ENCODE measurements around the gene STX1B. TPM values are rescaled to one million over a fixed set of nuclear protein-coding genes. Genes with fewer than 3 reads are reported as not detected.
A peak's percentile ranks its signal among the peaks of the same experiment; 100 is the strongest.

Gene STX1B
- total RNA-seq, 1 experiment from 2014 or later, result 1.3 TPM

GRCh38 chr16:31036691-31037090 lies 26.3 kb upstream of the STX1B start:
- intact Hi-C loops (cut with micrococcal nuclease; ENCODE audit: unreplicated experiment), result no loop called here
- TF ChIP-seq, protein P1, sequence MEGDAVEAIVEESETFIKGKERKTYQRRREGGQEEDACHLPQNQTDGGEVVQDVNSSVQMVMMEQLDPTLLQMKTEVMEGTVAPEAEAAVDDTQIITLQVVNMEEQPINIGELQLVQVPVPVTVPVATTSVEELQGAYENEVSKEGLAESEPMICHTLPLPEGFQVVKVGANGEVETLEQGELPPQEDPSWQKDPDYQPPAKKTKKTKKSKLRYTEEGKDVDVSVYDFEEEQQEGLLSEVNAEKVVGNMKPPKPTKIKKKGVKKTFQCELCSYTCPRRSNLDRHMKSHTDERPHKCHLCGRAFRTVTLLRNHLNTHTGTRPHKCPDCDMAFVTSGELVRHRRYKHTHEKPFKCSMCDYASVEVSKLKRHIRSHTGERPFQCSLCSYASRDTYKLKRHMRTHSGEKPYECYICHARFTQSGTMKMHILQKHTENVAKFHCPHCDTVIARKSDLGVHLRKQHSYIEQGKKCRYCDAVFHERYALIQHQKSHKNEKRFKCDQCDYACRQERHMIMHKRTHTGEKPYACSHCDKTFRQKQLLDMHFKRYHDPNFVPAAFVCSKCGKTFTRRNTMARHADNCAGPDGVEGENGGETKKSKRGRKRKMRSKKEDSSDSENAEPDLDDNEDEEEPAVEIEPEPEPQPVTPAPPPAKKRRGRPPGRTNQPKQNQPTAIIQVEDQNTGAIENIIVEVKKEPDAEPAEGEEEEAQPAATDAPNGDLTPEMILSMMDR (IDR thresholded peaks at IDR 0.05; ENCODE audit: unreplicated experiment), result no peak
- CTCF ChIA-PET, result no interaction called here
- H3K27ac Mint-ChIP-seq (ENCODE audit: unreplicated experiment), result no peak overlapping the region
- DNase-seq, result no peak
- no peaks in the 10 kb centered on the region for H3K4me1 Mint-ChIP-seq (ENCODE audit: low read depth, unreplicated experiment)
- H3K27me3 Mint-ChIP-seq (ENCODE audit: unreplicated experiment), result no peaks in the 10 kb centered on the region
- BruUV-seq (replicated peaks), result no TSS peak
- H3K9me3 Mint-ChIP-seq (ENCODE audit: low read depth, unreplicated experiment), result no peaks in the 10 kb centered on the region
- H3K36me3 Mint-ChIP-seq (ENCODE audit: insufficient read depth, unreplicated experiment), result peaks cover 53% of the 10 kb centered on the region
- H3K4me3 Mint-ChIP-seq (ENCODE audit: low read depth, unreplicated experiment), result no peak overlapping the region

- Mint-ChIP-seq H3K9me3 (ENCODE audit: low read depth, unreplicated experiment) (no peaks in the 10 kb centered on the region), H3K36me3 (ENCODE audit: insufficient read depth, unreplicated experiment) (peaks cover 42% of the 10 kb centered on the region), H3K27me3 (ENCODE audit: unreplicated experiment) (no peaks in the 10 kb centered on the region), H3K4me1 (ENCODE audit: low read depth, unreplicated experiment) (no peaks in the 10 kb centered on the region), H3K27ac (ENCODE audit: unreplicated experiment) (peak overlapping the region; percentile 89), H3K4me3 (ENCODE audit: low read depth, unreplicated experiment) (peak overlapping the region; percentile 99)
- TF ChIP-seq, protein P1 (IDR thresholded peaks at IDR 0.05; ENCODE audit: unreplicated experiment), result no peak
- intact Hi-C loops (cut with micrococcal nuclease; ENCODE audit: unreplicated experiment), result loop anchor here (5.0 kb wide), 1 partner anchor 47 kb away; the partner anchor contains the start of gene HSD3B7
- DNase-seq, result peak; percentile 94
- CTCF ChIA-PET, result interaction anchor here (0.6 to 2.0 kb wide), 6 partner anchors 11 to 835 kb away, joined by 3 to 11 read pairs (median 4); partner anchors contain the start of gene HSD3B7
- TSS peak; percentile 45 for BruUV-seq (replicated peaks)
Measured at GRCh38 chr16:31033709-31034492, 23.5 kb upstream of the STX1B start.

GRCh38 chr16:31032736-31033708 lies 22.6 kb upstream of the STX1B start, which contains the start of gene STX4:
TSS of gene STX4 (plus strand) at chr16:31033558. CDS start at chr16:31033806, 248 bp downstream.
- no peaks in the 10 kb centered on the region for H3K4me1 Mint-ChIP-seq (ENCODE audit: low read depth, unreplicated experiment)
- peaks cover 35% of the 10 kb centered on the region for H3K36me3 Mint-ChIP-seq (ENCODE audit: insufficient read depth, unreplicated experiment)
- no peaks in the 10 kb centered on the region for H3K9me3 Mint-ChIP-seq (ENCODE audit: low read depth, unreplicated experiment)
- BruUV-seq (replicated peaks), result no TSS peak
- peak within 1 kb of the TSS; percentile 99 for H3K4me3 Mint-ChIP-seq (ENCODE audit: low read depth, unreplicated experiment)
- intact Hi-C loops (cut with micrococcal nuclease; ENCODE audit: unreplicated experiment), result loop anchor here (5.0 kb wide), 1 partner anchor 46 kb away; the partner anchor contains the start of gene HSD3B7
- DNase-seq, result peak; percentile 97
- CTCF ChIA-PET, result interaction anchor here (0.6 to 2.0 kb wide), 6 partner anchors 10 to 836 kb away, joined by 3 to 11 read pairs (median 4); partner anchors contain the start of gene HSD3B7
- H3K27ac Mint-ChIP-seq (ENCODE audit: unreplicated experiment), result peak within 1 kb of the TSS; percentile 89
- H3K27me3 Mint-ChIP-seq (ENCODE audit: unreplicated experiment), result no peaks in the 10 kb centered on the region
- TF ChIP-seq, protein P1 (IDR thresholded peaks at IDR 0.05; ENCODE audit: unreplicated experiment), result no peak

- BruUV-seq (replicated peaks), result no TSS peak
- intact Hi-C loops (cut with micrococcal nuclease; ENCODE audit: unreplicated experiment), result loop anchor here (5.0 kb wide), 1 partner anchor 44 kb away; the partner anchor contains the start of gene HSD3B7
- H3K4me3 Mint-ChIP-seq (ENCODE audit: low read depth, unreplicated experiment), result no peak overlapping the region
- CTCF ChIA-PET, result interaction anchor here (0.6 kb wide), 1 partner anchor 306 kb away, joined by 3 read pairs; no protein-coding TSS in a partner anchor
- no peak overlapping the region for H3K27ac Mint-ChIP-seq (ENCODE audit: unreplicated experiment)
- TF ChIP-seq, protein P1 (IDR thresholded peaks at IDR 0.05; ENCODE audit: unreplicated experiment), result no peak
- H3K4me1 Mint-ChIP-seq (ENCODE audit: low read depth, unreplicated experiment), result no peaks in the 10 kb centered on the region
- H3K36me3 Mint-ChIP-seq (ENCODE audit: insufficient read depth, unreplicated experiment), result peaks cover 35% of the 10 kb centered on the region
- H3K27me3 Mint-ChIP-seq (ENCODE audit: unreplicated experiment), result no peaks in the 10 kb centered on the region
- no peak for DNase-seq
- no peaks in the 10 kb centered on the region for H3K9me3 Mint-ChIP-seq (ENCODE audit: low read depth, unreplicated experiment)
Measured at GRCh38 chr16:31031276-31031675, 20.8 kb upstream of the STX1B start.
